Erythroblast (primary cell): ENCODE data around the gene MLLT1.

ENCODE experiments used
- GATA1 ChIP-seq: IDR thresholded peaks from 2 replicates; pipeline ENCODE4 v1.6.1; 2011; ENCODE audit warnings: low read depth, mild to moderate bottlenecking, control low read depth, low read length, moderate library complexity
- POLR2A ChIP-seq: IDR thresholded peaks from 2 replicates; pipeline ENCODE4 v1.6.1; 2011; ENCODE audit warnings: mild to moderate bottlenecking, low read length

DNA sequence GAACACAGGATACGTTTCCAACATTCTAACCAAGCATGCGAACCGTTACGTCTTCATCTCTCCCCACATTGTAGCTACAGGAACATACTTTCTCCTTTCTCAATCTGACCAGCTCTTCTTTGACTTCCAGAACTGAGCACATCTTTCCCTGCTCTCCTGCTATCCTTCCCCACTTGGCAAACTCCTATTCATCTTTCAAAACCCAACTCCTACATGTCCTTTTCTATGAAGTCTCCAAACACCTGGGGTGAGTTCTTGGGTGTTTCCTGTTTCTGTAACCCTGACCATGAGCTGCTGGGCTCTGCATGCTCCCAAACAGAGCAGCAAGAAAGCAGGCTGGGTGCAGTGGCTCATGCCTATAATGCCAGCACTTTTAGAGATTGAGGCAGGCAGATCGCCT lies 47.0 kb upstream of the MLLT1 start:
- TF ChIP-seq POLR2A (no peak), GATA1 (no peak)
